GM12873 (cell line): ENCODE data around the gene NYAP2.

Experiments
- TF ChIP-seq, protein P1 (sequence below): IDR thresholded peaks from 2 replicates; pipeline ENCODE4 v1.5.1; 2012; ENCODE audit warnings: low read depth, mild to moderate bottlenecking, moderate library complexity, low read length, control low read depth; ENCODE audit not compliant: insufficient read depth; ENCODE audit errors: missing control alignments

NYAP2 gene

GRCh38 chr2:225598426-225598825, 198.9 kb downstream of the NYAP2 start:
- TF ChIP-seq, protein P1, sequence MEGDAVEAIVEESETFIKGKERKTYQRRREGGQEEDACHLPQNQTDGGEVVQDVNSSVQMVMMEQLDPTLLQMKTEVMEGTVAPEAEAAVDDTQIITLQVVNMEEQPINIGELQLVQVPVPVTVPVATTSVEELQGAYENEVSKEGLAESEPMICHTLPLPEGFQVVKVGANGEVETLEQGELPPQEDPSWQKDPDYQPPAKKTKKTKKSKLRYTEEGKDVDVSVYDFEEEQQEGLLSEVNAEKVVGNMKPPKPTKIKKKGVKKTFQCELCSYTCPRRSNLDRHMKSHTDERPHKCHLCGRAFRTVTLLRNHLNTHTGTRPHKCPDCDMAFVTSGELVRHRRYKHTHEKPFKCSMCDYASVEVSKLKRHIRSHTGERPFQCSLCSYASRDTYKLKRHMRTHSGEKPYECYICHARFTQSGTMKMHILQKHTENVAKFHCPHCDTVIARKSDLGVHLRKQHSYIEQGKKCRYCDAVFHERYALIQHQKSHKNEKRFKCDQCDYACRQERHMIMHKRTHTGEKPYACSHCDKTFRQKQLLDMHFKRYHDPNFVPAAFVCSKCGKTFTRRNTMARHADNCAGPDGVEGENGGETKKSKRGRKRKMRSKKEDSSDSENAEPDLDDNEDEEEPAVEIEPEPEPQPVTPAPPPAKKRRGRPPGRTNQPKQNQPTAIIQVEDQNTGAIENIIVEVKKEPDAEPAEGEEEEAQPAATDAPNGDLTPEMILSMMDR: no peak

- TF ChIP-seq, protein P1: no peak
Observed at GRCh38 chr2:225598897-225599296, 199.4 kb downstream of the NYAP2 start.

GRCh38 chr2:225599856-225600255, 200.3 kb downstream of the NYAP2 start:
- TF ChIP-seq, protein P1: no peak

GRCh38 chr2:225600444-225600843, 200.9 kb downstream of the NYAP2 start:
- TF ChIP-seq, protein P1: no peak

- TF ChIP-seq, protein P1: no peak
Observed at GRCh38 chr2:225600865-225601264, 201.4 kb downstream of the NYAP2 start.

GRCh38 chr2:225602205-225602604, 202.7 kb downstream of the NYAP2 start:
- TF ChIP-seq, protein P1: no peak

DNA sequence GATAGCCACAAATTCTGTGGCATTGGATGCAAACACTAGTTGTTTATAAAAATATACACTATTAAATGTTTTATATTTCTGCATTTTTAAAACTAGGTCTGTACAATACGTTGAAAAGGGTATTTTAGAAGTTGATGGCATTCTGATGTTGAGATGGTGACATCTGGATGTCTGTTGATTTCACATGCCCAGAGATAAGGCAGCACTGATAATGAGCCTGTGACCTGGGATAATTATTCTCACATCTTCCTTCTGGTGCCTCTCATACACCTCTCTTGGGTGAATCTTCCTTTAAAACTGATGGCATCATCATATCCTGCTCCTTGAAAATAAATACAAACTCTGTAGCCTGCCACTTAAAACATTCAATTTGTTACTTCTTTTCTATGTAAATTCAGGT, 208.6 kb downstream of the NYAP2 start:
- TF ChIP-seq, protein P1: no peak
